CD4-positive, CD25-positive, alpha-beta regulatory T cell (primary cell): Measurements from ENCODE around the gene EOLA1. TPM values are rescaled to one million over a fixed set of nuclear protein-coding genes. Genes with fewer than 3 reads are reported as not detected.
"Not testable (repeated sequence)": the region's sequence is repeated elsewhere in the genome, so short reads cannot be mapped to it uniquely, and the experiment has no call there.

ENCODE experiments used
- ATAC-seq, 2 donors: fragments of 150-1000 bp; cut with Tn5 transposase; one replicate each; pipeline ENCODE4 v1.10.0; 2021; ENCODE audit warnings: low read depth in 2 of 2, moderate number of reproducible peaks in 2 of 2, moderate library complexity in 1 of 2
- DNase-seq, 3 donors: peaks; one replicate each; pipeline versions ENCODE4 v3.0.0 to v3.0.0-alpha.2; 2012 to 2022; ENCODE audit warnings: mixed read lengths in 1 of 3
- H3K27ac ChIP-seq: one replicate; pipeline ENCODE4 v1.7.0; 2013; ENCODE audit warnings: mild to moderate bottlenecking, low read length; ENCODE audit not compliant: insufficient read depth, poor library complexity, severe bottlenecking
- H3K27me3 ChIP-seq: one replicate; pipeline ENCODE4 v1.7.0; 2013; ENCODE audit warnings: low read length; ENCODE audit not compliant: control insufficient read depth, insufficient read depth
- H3K36me3 ChIP-seq: one replicate; pipeline ENCODE4 v1.7.0; 2013; ENCODE audit warnings: mild to moderate bottlenecking, low read length, moderate library complexity; ENCODE audit not compliant: control insufficient read depth, insufficient read depth
- H3K4me1 ChIP-seq: 2 replicates; pipeline ENCODE4 v1.7.0; 2013; ENCODE audit warnings: mild to moderate bottlenecking, low read length; ENCODE audit not compliant: insufficient read depth, control insufficient read depth, poor library complexity, severe bottlenecking
- H3K4me3 ChIP-seq: one replicate; pipeline ENCODE4 v1.7.0; 2013; ENCODE audit warnings: low read depth, mild to moderate bottlenecking, low read length, moderate library complexity
- H3K9me3 ChIP-seq, 2 experiments: 1 replicate in 1 of 2; 2 replicates in 1 of 2; pipeline ENCODE4 v1.7.0; 2013; ENCODE audit warnings: low read length in 2 of 2, mild to moderate bottlenecking in 1 of 2, moderate library complexity in 1 of 2; ENCODE audit not compliant: control insufficient read depth in 2 of 2
- H3K27ac Mint-ChIP-seq, 3 donors: one replicate each; pipeline ENCODE4 v1.8.0; 2020 to 2022; ENCODE audit warnings: mild to moderate bottlenecking in 3 of 3, mixed read lengths in 3 of 3, moderate library complexity in 2 of 3
- H3K27me3 Mint-ChIP-seq: one replicate; pipeline ENCODE4 v1.8.0; 2022; ENCODE audit warnings: mild to moderate bottlenecking, mixed read lengths
- H3K36me3 Mint-ChIP-seq: one replicate; pipeline ENCODE4 v1.8.0; 2020; ENCODE audit warnings: mixed read lengths
- H3K4me1 Mint-ChIP-seq, 4 donors: one replicate each; pipeline ENCODE4 v1.8.0; 2020 to 2022; ENCODE audit warnings: mixed read lengths in 4 of 4, mild to moderate bottlenecking in 1 of 4
- H3K4me3 Mint-ChIP-seq, 4 donors: one replicate each; pipeline ENCODE4 v1.8.0; 2020 to 2022; ENCODE audit warnings: mild to moderate bottlenecking in 4 of 4, mixed read lengths in 4 of 4, moderate library complexity in 3 of 4
- H3K9me3 Mint-ChIP-seq, 7 donors: one replicate each; pipeline ENCODE4 v1.8.0; 2020 to 2022; ENCODE audit warnings: mixed read lengths in 7 of 7, mild to moderate bottlenecking in 3 of 7, moderate library complexity in 2 of 7
- polyA plus RNA-seq, 4 donors: library from polyadenylated mRNA; unstranded; fragments of 300-500 nt; fragmentation: Illumina TruSeq; gene quantifications; one replicate each; pipeline ENCODE4 v1.2.3, GENCODE V29; 2021
- total RNA-seq: library from RNA; stranded (reverse); gene quantifications from one replicate; pipeline ENCODE4 v1.2.3, GENCODE V29; 2022

The EOLA1 gene
- total and polyA plus RNA-seq, 5 donors from 2014 or later = 25.6 to 81.3 (median 35.7) TPM

DNA sequence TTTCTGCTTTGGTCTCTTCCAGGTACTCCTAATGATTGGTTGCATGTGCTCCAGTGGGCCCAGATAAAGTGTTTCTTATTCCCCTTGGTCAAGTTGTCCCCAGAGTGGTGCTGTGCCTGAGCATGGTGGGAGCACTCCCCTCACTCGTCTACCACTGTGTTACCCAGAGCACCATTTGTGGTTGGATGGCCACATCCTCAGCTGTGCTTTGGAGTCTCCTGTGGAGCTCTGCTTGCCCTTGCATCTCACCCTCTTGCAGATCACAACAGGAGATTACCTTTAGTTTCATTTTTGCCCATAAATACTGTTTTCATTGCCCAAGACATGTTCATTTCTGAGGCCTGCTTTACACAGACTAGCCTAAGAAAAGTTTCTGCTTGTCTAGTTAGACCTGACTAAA, 9.6 kb downstream of the EOLA1 start:
- H3K4me3 Mint-ChIP-seq, H3K27me3 Mint-ChIP-seq, H3K36me3 ChIP-seq, H3K4me1 ChIP-seq, H3K9me3 ChIP-seq, DNase-seq, H3K36me3 Mint-ChIP-seq, H3K27ac Mint-ChIP-seq, H3K4me1 Mint-ChIP-seq, H3K27me3 ChIP-seq, H3K9me3 Mint-ChIP-seq, H3K27ac ChIP-seq, H3K4me3 ChIP-seq: not testable (repeated sequence)
- peak in 1 of 2 donors; percentile 40 for ATAC-seq

DNA sequence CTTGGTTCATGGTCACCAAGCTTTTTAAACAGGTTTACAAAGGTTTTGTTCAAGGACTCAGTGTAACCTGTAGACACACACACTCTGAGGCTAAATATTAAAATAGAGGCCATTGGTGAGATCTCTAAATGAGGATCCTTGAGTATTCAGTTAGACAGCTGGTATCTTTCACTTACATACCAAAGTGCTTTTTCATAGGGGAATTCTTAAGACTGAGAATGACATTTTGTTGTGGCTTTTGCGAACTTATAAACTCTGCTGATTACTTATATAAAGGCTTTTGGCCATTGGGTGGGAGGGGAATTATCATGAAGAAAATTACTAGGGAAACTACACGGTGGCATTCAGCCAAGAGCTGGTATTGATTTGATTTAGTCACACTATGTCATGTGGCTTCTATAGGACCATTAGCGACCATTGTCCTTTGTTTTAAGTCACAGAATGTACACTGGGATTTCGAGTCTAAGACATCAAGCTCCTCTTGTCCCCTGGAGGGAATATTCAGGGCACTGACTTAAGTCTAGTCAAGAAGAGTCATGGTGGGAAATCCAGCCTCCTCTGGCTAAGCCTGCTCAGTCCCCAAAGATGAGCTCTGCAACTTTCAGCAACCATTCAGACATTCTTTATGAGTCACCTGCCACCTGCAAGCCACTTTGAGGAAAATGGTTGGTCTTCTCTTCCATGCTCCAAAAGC, 10.6 kb downstream of the EOLA1 start:
- H3K4me1 ChIP-seq, H3K4me1 Mint-ChIP-seq, H3K4me3 Mint-ChIP-seq, H3K9me3 Mint-ChIP-seq, H3K27me3 Mint-ChIP-seq, H3K36me3 ChIP-seq, H3K27ac Mint-ChIP-seq, H3K27ac ChIP-seq, DNase-seq, H3K4me3 ChIP-seq, H3K36me3 Mint-ChIP-seq, H3K9me3 ChIP-seq, H3K27me3 ChIP-seq, ATAC-seq: not testable (repeated sequence)

- not testable (repeated sequence) for H3K36me3 Mint-ChIP-seq, H3K4me3 ChIP-seq, H3K27ac ChIP-seq, H3K27me3 Mint-ChIP-seq, H3K27ac Mint-ChIP-seq, H3K9me3 ChIP-seq, H3K4me1 ChIP-seq, DNase-seq, H3K4me1 Mint-ChIP-seq, H3K27me3 ChIP-seq, ATAC-seq, H3K4me3 Mint-ChIP-seq, H3K9me3 Mint-ChIP-seq, H3K36me3 ChIP-seq
Observed at GRCh38 chrX:149551939-149552248, 11.1 kb downstream of the EOLA1 start.

DNA sequence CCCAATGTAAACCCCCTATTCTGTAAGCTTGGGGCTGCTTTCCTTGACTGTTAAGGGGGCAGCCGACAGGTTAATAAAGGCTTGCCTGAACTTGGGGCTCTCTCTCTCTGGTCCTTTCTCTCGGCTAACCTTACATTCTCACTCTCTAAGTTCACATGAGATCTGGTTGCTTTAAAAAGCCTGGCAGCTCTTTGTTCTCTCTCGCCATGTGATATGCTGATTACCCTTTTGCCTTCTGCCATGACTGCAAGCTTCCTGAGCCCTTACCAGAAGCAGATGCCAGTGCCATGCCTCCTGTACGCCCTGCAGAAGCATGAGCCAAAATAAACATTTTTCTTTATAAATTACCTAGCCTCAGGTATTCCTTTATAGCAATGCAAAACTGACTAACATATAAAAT, 14.4 kb downstream of the EOLA1 start:
- H3K9me3 ChIP-seq, H3K27me3 ChIP-seq, H3K4me3 ChIP-seq, DNase-seq, H3K9me3 Mint-ChIP-seq, ATAC-seq, H3K4me3 Mint-ChIP-seq, H3K27ac ChIP-seq, H3K27ac Mint-ChIP-seq, H3K36me3 Mint-ChIP-seq, H3K27me3 Mint-ChIP-seq, H3K4me1 ChIP-seq, H3K4me1 Mint-ChIP-seq, H3K36me3 ChIP-seq: not testable (repeated sequence)

- Histone ChIP-seq H3K36me3 (no peaks in the 10 kb centered on the region), H3K27me3 (no peaks in the 10 kb centered on the region), H3K27ac (no peak overlapping the region), H3K4me3 (no peak overlapping the region), H3K4me1 (no peaks in the 10 kb centered on the region), H3K9me3 (no peaks in the 10 kb centered on the region)
- Mint-ChIP-seq H3K4me1 (no peaks in the 10 kb centered on the region), H3K36me3 (no peaks in the 10 kb centered on the region), H3K9me3 (no peaks in the 10 kb centered on the region), H3K27me3 (no peaks in the 10 kb centered on the region), H3K4me3 (no peak overlapping the region), H3K27ac (no peak overlapping the region)
- DNase-seq = no peak
- ATAC-seq = no peak
Observed at GRCh38 chrX:149563359-149563758, 22.5 kb downstream of the EOLA1 start.

DNA sequence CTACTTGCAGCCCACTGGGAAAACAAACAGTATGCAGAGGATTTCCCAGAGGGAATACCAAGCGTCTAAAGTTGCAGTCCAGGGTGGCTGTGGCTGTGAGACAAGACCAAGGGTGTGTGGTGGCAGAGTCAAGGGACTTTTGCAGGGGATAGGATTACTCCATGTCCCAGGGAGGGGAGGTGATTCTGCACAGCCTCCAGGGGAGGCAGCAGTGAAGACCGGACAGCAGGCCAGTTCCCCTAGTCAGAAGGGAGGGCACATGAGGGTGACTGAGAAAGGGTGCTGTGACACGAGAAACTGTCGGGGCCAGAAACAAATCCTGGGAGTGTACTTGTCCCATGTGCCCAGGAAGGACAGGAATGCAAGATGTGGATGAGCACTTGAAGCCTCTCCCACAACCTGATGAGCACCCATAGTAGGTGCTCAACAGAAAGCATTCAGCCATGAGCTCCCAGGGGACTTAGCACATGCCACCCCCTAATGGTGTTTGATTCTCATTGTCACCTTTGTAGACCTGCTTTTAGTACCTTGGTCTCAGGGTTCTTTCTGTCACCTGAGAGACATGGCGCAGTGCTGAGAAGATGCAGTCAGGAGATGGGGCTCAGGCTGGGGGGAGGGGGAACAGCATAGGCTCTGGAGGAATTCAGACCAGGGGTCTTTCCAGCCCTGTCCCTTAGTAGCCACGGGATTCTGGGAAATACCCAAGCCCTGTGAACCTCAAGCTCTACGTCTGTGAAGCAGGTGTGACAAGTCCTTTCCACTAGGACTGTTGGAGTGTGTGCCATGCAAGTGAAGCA, 27.0 kb downstream of the EOLA1 start:
- Histone ChIP-seq H3K4me1 (no peaks in the 10 kb centered on the region), H3K27ac (no peak overlapping the region), H3K4me3 (no peak overlapping the region), H3K27me3 (no peaks in the 10 kb centered on the region), H3K9me3 (no peaks in the 10 kb centered on the region), H3K36me3 (no peaks in the 10 kb centered on the region)
- ATAC-seq (no peak), DNase-seq (no peak)
- Mint-ChIP-seq H3K4me1 (no peaks in the 10 kb centered on the region), H3K27me3 (no peaks in the 10 kb centered on the region), H3K4me3 (no peak overlapping the region), H3K27ac (no peak overlapping the region), H3K9me3 (no peaks in the 10 kb centered on the region), H3K36me3 (no peaks in the 10 kb centered on the region)

DNA sequence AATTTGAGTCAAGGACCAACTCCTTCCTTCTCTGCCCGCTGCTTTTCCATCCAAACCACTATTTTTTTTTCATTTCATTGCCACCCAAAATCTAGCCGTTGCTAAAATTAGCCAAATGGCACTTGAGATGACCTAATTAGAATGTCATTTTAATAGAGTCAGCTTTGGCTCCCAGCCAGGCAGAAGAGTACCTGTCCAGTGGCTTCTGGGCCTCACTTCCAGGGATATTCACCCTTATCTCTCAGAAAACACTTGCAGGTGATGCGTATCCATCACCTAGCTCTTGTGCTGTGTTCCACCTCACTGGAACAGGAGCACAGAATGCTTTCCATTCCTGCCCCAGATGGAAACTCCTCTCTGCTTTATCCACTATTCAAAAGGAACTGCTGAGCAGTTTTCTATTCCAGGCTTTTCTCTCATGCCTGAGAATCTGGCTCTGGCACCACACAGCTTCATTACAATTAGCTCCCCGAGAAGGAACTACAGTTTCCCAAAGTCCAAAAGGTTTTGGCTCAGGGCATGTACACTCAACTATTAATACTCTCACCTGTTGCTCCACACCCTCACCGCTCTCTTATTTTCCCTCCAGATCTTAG, 28.0 kb downstream of the EOLA1 start:
- Histone ChIP-seq H3K4me3 (no peak overlapping the region), H3K36me3 (no peaks in the 10 kb centered on the region), H3K4me1 (no peaks in the 10 kb centered on the region), H3K27ac (no peak overlapping the region), H3K9me3 (no peaks in the 10 kb centered on the region), H3K27me3 (no peaks in the 10 kb centered on the region)
- H3K4me1 Mint-ChIP-seq = no peaks in the 10 kb centered on the region
- DNase-seq = no peak
- H3K27ac Mint-ChIP-seq = no peak overlapping the region
- no peak overlapping the region for H3K4me3 Mint-ChIP-seq
- no peak for ATAC-seq
- H3K9me3 Mint-ChIP-seq = no peaks in the 10 kb centered on the region
- no peaks in the 10 kb centered on the region for H3K36me3 Mint-ChIP-seq
- no peaks in the 10 kb centered on the region for H3K27me3 Mint-ChIP-seq

GRCh38 chrX:149569770-149570169, 29.0 kb downstream of the EOLA1 start:
- no peak overlapping the region for H3K4me3 Mint-ChIP-seq
- no peaks in the 10 kb centered on the region for H3K36me3 Mint-ChIP-seq
- H3K27ac Mint-ChIP-seq = peak overlapping the region in 1 of 3 donors; percentile 28
- Histone ChIP-seq H3K27ac (no peak overlapping the region), H3K27me3 (no peaks in the 10 kb centered on the region), H3K4me1 (no peaks in the 10 kb centered on the region), H3K4me3 (no peak overlapping the region), H3K9me3 (no peaks in the 10 kb centered on the region), H3K36me3 (no peaks in the 10 kb centered on the region)
- ATAC-seq (no peak), DNase-seq (no peak)
- H3K9me3 Mint-ChIP-seq = no peaks in the 10 kb centered on the region
- no peaks in the 10 kb centered on the region for H3K4me1 Mint-ChIP-seq
- H3K27me3 Mint-ChIP-seq = no peaks in the 10 kb centered on the region
